Measurements from ENCODE around the gene ADAMTS14.

DNA sequence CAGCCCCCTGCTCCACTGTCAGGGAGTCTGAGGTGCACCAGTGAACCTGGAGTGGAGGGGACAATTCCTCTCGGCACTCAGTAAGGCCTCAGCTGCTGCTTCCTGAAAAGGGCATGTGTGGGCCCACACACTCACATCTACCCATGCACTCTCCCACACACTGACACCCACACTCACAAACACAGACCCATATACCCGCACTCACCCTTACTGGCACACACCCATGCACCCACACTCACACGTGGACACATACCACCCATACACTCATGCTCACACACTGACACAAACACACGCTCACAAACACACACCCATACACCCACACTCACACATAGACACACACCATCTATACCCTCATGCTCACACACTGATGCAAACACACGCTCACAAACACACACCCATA is 31.9 kb downstream of the ADAMTS14 start:
- TF ChIP-seq, protein P1, sequence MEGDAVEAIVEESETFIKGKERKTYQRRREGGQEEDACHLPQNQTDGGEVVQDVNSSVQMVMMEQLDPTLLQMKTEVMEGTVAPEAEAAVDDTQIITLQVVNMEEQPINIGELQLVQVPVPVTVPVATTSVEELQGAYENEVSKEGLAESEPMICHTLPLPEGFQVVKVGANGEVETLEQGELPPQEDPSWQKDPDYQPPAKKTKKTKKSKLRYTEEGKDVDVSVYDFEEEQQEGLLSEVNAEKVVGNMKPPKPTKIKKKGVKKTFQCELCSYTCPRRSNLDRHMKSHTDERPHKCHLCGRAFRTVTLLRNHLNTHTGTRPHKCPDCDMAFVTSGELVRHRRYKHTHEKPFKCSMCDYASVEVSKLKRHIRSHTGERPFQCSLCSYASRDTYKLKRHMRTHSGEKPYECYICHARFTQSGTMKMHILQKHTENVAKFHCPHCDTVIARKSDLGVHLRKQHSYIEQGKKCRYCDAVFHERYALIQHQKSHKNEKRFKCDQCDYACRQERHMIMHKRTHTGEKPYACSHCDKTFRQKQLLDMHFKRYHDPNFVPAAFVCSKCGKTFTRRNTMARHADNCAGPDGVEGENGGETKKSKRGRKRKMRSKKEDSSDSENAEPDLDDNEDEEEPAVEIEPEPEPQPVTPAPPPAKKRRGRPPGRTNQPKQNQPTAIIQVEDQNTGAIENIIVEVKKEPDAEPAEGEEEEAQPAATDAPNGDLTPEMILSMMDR (IDR thresholded peaks at IDR 0.05), result no peak
- no peak for TF ChIP-seq POLR2A (IDR thresholded peaks at IDR 0.05)

Measured in adrenal gland (tissue), 5 donors.